HG02973 (cell line): ENCODE data around the gene VAMP2.

ENCODE experiments used
- ATAC-seq: cut with Tn5 transposase; IDR thresholded peaks from one replicate; pipeline ENCODE4 v1.9.1; 2021; ENCODE audit warnings: moderate library complexity; ENCODE audit not compliant: unreplicated experiment

Gene VAMP2

DNA sequence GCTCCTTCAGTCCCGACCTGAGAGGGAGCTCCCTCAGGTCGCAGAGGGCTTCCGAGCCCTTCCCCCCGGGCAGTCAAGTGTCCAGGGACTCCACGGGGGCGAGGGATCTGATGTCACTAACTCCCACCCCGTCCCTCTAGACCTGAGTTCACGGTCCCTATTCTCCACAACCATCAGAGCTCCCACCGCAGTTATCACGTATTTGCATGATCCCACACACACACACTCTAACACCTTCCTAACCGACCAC is 6.8 kb downstream of the VAMP2 start:
- no peak for ATAC-seq

DNA sequence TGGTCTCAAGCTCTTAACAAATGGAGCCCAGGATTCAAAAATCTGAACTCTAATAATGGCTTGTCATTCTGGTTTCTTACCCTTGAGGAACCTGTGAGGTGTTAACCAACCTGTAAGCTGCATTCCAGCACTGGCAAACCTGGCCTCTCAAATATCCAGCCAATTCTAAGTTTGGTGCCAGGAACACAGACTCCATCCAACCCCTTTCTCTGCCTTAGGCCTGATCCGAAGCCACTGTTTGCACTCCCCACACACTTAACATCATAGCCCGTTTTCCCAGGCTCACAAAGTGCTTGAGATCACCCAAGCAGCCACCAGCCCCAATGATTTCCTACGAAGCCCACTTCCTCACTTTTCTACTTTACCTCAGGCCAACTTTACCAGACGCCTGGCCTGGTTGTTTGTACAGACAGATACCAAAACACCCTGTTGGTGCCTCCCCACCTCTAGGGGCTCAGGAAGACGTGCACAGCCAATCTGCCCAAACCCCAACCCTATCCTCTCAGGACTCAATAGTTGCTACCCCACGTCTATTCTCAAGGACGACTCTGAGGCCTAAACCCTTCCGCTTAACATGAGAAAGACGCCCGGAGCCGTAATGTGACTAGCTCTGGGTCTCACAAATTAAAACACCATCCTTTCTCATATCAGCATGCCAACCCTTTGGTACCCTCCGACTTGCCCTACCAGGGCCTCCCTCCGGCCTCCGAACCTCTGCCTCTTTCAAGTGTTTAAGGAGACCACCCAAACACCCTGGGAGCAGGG is 7.3 kb downstream of the VAMP2 start:
- no peak for ATAC-seq

DNA sequence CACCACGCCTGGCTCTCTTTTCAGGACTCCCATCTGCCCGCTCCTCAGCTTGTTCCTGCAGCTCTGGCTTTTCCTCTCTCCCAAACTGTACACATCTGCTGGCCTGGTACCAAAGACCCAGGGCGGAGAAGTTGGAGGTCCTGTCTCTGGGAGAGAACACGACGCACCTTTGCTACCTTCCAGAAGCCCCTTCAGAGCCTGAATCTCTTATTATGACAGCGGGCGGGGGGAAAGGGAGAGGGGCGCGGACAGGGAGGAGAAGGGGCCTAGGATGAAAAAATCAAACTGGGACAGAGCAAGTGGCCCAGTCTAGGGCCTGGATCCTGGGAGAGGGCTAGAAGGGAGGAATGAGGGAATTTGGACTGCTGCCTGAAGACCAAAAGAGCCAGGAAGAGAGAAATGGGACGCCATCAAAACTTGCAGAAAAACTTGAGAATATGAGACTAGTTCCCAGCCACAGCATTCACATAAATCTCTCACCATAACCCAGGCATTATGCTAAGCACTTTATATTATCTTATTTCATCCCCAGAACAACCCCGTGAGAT is 8.1 kb downstream of the VAMP2 start:
- ATAC-seq, result no peak

DNA sequence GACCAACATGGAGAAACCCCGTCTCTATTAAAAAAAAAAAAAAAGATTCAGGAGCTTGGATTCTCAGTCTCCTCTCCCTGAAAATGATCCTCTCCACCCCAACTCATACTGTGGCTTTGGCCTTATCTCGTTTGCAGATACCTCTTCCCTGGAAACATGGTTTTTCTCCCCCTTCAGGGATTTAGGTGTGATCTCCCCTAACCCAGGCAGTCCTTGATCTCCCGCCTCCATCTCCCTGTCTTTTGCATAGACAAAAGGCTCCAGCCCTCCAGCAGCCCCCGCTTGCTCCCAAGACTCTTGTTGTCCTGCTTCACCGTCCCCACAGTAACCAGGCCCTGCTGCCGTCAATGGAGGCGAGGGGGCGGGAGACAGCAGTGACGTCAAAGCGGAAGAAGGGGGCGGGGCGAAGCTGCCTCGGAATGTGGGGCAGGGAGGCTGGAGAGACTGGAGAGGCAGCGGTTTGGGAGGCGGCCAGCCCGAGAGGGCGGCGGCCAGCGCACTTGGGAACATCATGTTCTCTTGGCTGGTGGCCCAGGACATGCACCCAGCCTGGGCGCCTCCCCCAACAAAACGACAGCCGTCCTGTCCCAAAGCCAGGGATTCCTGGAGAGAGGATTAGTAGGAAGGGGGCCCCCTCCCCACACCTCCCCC is 8.7 kb downstream of the VAMP2 start:
- no peak for ATAC-seq

DNA sequence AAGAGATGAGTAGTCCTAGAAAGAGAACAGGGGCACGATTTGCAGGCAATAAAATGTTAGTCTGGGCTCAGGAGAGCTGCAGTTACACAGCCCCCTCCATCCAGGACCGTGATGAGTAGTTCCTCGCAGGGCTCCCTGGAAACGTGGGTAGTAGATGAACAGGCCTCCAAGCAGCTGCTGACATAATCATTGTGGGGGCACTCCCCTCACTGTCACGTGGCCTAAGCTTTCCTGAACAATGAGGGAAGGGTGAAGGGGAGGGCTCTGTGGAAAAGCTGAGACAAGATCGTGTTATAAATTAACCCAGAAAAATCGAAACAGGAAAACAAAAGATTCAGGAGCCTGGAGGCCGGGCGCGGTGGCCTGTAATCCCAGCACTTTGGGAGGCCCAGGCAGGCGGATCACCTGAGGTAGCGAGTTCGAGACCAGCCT is 9.2 kb downstream of the VAMP2 start:
- no peak for ATAC-seq

DNA sequence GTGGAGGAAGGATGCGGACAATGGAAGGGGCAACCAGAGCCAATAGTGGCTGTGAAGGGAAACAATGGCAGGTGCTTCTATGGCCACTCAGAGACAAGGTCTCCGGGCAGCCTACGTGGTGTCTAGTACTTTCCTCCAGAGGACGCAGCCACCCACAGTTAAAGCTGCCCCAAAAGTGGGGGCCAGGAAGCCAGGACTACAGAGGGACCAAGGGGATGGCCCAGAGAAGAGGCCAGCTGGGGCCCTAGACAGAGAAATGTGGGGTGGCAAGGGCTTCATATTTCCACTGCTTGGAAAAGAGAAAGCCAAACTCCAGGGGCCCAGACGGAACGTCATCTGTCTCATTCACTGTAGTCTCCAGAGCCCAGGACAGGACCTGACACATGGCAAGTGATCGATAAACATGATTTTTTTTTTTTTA is 9.7 kb downstream of the VAMP2 start:
- ATAC-seq, result no peak

DNA sequence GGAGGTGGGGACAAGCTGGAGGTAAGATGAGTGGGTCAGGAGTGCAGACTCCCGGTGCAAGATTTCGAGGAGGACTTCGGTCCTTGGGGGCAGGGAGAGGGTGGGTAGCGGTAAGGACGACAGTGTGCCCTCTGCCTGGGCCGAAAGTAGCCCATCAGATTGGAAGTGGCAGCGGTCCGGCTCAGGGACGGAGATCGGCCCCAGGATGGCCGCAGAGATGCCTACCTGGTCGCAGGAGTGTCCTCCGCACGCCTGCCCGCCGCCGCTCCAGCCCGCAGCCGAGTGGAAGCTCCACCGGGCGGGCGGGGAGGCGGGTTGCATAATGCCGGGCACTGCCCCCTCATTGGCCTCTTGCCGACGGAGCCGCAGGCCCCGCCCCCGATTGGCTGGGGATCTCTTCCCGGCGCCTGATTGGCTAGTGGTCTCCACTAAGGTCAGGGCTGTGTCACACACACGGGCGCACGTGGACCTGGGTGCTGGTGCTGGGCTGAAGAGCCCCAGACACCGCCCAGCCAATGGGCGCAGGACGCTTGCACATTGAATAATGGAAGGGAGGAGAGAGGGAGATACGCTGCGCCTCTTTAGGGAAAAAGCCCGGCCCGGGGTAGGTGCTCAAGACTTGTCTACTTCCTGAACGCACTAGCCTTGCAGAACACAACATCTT is 10.5 kb downstream of the VAMP2 start, which contains the start of gene PER1:
TSS of gene PER1 (minus strand) at position 293 of the 664 bp plus-strand sequence. CDS start 1,698 bp downstream, outside the sequence.
- ATAC-seq, result no peak

DNA sequence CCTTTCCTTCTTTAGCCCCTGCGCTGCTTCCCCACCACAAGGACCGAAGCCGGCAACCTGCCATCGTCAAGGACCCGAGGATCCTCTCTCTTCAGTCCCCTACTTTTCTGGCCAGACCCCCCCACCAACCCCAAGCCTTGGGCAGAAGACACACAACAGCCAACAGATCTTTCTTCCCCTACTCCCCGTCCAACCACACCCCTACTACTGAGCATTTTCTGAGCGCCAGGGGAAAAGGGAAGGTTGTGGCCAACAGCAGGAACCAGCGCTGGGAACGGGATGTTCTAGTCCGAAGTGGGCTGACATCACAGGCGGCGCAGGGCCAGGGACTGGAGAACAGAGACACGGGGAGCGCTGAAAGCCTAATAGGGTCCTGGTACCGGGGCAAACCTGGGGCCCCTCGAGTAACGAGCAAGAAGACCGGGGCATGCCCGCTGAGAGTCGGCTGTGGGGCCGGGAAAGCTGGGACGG is 11.1 kb downstream of the VAMP2 start:
- no peak for ATAC-seq

DNA sequence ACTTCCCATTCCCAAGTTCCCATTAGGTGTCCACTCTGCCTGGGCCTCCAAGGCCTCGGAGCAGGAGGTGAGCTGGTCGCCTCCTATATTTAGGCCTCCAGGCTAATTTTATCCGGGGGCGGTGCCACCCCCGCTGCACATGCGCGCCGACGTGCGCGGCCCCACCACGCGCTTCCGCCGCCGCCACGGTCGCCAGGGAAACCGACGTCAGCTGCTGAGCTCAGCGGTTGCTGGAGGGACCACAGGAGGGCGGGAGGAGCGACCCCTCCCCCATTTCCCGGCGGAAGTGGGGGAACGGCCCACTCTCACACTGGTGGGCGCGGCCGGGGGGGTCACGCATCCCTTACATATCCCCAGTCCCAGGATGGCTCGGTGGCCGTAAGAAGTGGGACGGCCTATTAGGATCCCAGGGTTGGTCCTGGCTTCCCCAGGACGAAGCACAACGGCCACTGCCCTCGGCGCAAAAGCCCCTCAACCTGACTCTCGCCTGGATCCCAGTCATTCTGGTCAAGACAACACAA is 11.6 kb downstream of the VAMP2 start:
- peak; percentile 35 for ATAC-seq

DNA sequence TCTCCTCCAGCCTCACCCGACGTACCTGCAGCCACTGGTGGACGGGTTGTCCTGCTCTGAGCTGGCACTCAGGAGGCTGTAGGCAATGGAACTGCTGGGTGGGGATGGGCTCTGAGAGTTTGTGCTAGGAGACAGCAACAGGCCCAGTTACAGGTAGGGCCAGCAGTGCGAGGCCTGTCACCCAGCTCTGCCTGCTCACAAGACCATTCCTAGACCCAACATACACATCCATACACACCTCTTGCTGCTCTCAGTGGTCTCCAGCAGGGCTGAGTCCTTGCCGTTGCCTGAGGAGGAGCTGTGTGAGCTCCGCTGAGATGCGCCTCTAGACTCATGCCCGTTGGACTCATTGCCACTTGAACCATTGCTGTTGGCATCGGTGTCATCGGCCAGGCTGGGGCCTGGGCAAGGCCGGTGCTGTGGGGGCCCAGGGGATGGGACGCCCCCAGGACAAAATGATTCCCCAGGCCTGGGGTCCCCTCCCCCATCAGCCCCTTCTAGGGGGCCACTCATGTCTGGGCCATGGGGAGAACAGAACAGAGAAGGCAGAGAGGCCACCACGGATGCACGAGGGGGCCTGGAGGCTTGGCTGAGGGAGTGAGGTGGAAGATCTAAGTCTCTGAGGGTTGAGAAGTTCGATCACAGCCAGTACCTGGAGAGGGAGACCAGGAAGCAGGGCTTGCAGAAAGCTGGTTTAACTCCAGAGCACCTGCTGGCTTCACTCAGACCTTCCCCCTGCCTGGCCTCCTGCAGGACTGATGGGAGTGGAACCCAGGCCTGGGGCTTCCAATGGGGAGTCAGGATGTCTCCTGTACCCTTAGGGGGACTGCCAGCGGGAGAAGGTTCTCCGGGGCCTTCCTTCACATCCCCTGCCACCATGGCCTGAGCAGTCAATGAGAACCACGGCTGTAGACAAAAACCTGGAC is 12.3 kb downstream of the VAMP2 start:
- no peak for ATAC-seq

DNA sequence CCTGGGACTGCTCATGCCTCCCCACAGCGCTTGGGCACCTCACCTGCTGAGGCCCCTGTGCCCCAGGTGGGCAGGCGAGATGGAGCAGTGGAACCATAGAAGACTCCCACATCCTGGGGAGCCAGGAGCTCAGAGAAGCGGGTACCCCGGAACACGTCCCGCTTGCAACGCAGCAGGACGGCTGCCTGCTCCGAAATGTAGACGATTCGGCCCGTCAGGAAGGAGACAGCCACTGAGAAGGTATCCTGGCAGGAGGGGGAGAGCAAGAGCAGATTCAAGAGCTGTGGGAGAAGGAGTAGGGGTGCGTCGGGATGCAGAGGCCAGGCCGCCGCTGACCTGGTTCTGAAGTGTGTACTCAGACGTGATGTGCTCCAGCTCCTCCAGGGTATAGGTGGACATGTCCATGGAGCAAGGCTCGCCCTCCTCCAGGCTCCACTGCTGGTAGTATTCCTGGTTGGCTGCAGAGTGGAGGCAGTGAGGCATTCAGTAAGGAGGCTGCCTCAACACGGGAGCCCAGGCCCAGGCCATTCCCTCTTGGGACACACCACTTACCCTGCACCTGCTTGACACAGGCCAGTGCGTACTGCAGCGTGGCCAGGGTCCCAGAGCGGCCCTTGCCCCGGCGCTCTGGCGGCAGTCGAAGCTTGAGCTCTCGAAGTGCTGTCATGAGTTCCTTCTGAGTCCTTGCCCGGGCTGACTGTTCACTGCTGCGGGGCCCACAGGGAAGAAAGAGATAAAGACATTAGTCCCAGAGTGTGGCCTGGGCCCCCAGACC is 13.1 kb downstream of the VAMP2 start:
- ATAC-seq, result no peak

DNA sequence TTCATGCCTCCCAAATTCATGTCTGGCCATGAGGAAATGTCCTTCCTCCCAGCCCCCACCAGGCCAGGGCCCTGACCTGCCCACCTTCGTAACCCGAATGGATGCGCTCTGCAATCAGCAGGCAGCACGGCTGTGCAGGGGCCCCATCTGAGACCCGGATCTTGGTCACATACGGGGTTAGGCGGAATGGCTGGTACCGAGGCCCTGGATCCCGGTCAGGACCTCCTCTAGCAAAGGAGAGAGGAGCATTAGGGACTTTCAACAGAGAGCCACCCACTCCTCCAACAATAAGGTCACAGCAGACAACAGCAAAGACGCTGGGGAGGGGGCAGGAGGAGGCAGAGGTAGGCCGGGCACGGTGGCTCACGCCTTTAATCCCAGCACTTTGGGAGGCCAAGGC is 14.2 kb downstream of the VAMP2 start:
- no peak for ATAC-seq

DNA sequence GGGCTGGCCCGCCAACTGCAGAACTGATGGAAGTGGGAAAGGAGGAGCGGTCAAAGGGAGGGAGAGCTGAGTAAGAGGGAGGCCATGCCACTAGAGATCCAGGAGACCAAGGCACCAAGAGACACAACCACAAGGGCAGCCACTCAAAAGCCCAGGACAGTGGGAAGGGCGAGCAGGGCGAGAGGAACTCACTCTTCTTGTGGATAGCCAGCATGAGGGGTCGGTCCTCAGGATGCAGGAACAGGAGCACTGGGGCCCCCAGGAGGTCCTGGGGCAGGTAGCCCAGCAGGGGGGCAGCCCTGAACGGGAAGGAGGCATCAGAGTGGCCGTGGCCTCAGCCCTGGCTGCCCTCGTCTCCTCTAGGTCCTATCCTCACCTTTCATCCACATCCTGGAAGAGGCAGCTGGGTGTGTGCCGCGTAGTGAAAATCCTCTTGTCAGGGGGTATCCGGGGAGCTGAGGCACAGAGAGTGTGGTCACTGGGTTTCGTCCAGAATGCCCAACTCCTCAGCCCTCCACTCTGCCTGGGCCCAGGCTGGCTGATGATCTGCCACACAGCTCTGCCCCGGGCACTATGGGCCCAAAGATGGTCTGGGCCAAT is 14.8 kb downstream of the VAMP2 start:
- ATAC-seq, result no peak

DNA sequence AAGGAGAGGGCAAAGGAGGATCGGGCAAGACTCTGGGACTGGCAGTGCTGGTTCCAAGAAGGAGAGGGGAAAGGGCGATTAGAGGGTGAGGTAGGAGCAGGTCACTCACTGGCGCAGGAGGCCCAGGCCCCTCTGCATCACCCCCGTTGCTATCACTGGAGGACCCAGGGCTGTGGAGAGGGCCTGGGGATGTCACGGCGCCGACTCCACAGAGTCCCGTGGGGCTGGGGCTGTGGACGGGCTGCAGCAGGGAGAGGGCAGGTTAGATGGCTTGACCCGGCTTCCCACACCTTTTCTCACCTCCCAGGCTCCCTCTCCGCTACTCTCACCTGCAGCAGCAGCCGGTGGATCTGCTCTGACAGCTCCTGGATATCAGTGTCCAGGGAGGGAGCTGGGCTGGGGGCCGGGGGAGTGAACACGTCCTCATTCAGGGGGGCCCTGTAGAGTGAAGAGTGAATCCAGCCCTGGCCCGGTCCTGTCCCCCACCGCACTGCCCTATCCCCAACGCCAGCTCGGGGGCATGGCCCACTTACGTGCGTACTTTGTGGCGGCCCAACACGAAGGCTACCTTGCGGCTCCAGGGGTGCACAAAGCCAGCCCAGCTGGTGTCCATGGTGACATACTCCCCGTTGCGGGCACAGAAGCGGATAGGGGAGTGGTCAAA is 15.5 kb downstream of the VAMP2 start:
- no peak for ATAC-seq

DNA sequence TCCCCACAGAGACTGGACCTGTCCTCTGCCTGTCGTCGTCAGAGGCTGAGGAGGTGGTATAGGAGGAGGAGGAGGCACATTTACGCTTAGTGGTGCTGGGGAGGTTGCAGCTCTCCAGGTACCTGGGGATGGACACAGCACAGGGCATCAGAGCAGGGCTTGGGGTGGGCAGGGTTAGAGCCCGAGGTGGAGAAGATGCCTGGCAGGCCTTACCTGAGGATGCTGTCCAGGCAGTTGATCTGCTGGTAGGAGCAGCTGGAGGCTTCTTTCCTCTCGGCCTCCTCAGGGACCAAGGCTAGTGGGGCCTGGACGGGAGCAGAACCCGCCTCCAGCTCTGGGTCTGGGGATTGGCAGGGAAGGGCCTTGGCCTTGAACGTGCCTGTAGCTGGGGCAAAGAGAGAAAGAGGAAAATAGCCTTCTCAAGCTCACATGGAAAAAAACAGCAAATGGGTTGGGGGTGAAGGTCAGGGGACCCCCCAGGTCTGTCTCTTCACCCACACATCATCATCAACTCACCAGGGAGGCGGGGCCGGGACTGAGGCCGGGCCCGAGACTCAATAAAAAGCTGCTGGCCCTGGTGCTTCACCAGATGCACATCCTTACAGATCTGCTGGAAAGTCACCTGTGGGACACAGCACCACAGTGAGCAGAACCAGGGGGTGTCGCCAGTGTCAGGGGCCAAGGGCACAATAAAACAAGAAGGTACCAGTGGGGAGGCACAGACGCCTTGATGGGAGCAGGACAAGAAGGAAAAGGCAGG is 16.2 kb downstream of the VAMP2 start:
- no peak for ATAC-seq

DNA sequence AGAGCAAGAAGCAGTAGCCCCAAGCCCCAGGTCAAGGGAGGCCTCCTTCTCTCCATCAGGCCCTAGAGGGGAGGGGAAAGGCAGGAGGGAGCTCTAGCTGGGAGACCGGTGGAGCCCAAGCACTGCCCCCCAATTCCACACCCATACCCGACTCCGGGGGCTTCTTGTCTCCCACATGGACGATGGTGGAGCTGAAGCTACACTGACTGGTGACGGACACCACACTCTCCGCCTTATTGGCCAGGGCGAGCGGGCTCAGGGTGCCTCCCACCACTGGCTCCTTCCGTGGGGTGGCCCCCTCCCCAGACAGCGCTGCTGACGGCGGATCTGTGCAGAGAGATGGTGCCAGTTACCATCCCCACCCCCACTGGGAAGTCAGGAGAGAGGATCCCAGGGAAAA is 16.9 kb downstream of the VAMP2 start:
- ATAC-seq, result no peak

DNA sequence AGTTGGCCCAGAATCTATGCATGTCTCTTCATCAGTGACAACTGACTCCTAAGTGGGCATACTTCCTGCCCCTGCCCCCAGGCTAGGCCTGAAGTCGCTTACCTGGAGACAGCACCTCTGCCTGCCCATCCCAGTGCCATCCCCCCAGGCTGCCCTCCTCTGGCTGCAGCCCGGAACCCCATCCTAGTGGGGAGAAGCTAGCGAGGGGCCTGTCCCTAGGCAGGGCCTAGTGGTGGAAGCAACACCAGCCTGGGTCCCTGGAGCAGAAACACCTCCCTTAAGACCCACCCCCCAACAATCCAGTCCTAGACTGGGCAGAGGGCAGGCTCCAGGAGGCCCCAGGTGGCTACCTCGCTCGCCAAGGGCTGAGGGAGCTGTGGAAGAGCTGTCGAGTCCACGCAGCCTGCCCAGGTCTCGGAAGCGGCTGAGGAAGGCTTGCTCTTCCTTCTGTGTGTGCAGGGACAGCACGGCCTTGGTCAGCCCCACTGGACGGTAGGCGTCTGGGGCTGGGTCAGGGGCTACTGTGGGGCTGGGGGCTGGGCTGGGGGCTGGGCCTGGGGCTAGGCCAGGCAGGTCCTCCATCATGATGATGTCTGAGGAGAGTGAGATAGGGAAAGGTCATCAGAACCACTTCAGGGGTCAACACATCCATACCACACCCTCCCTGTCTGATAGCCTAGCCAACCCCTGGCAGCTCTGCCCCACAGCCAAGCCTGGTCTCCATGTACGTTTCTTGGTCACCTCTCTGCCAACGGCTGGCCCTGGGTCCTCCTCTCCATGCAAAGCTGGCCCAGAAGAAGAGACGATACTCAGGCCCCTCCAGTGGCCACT is 18.1 kb downstream of the VAMP2 start:
- no peak for ATAC-seq
